ENCODE results near the gene AIM2. TPM values are rescaled to one million over a fixed set of nuclear protein-coding genes. Genes with fewer than 3 reads are reported as not detected.

Gene AIM2
- polyA plus RNA-seq, 1 experiment: not detected

DNA sequence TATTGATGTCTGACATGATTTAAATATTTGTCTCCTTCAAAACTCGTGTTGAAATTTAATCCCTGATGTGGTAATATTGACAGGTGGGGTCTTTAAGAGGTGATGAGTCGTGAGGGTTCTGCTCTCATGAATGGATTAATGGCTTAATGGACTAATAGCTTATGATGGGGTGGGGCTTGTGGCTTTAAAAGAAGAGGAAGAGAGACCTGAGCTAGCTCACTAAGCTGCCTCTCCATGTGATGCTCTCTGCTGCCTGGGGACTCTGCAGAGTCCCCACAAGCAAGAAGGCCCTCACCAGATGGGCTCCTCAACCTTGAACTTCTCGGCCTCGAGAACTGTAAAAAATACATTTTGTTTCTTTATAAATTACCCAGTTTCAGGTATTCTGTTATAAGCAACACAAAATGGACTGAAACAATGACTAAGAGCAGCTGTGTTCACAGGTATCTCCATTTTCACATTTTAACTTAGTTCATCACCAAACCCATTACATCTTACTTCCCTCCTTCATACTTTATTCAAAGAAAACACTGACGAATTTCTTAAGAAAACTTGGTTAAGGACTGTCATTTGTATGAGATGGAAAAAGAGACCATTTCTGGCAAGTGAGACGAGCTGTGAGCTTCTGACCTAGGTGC is 12.1 kb upstream of the AIM2 start:
- ChIA-PET POLR2A (interaction anchor here (0.6 kb wide), 1 partner anchor 78 kb away, joined by 4 read pairs; no protein-coding TSS in a partner anchor), CTCF (interaction anchor here (0.8 to 2.1 kb wide), 4 partner anchors 9 to 591 kb away, joined by 3 to 6 read pairs (median 3); no protein-coding TSS in a partner anchor)
- H3K36me3 ChIP-seq (ENCODE audit: control insufficient read depth, insufficient read depth, low read length): no peaks in the 10 kb centered on the region
- H3K27me3 ChIP-seq (ENCODE audit: control insufficient read depth, insufficient read depth, low read length): no peaks in the 10 kb centered on the region
- DNase-seq (ENCODE audit: low read depth): no peak
- TF ChIP-seq, protein P1, sequence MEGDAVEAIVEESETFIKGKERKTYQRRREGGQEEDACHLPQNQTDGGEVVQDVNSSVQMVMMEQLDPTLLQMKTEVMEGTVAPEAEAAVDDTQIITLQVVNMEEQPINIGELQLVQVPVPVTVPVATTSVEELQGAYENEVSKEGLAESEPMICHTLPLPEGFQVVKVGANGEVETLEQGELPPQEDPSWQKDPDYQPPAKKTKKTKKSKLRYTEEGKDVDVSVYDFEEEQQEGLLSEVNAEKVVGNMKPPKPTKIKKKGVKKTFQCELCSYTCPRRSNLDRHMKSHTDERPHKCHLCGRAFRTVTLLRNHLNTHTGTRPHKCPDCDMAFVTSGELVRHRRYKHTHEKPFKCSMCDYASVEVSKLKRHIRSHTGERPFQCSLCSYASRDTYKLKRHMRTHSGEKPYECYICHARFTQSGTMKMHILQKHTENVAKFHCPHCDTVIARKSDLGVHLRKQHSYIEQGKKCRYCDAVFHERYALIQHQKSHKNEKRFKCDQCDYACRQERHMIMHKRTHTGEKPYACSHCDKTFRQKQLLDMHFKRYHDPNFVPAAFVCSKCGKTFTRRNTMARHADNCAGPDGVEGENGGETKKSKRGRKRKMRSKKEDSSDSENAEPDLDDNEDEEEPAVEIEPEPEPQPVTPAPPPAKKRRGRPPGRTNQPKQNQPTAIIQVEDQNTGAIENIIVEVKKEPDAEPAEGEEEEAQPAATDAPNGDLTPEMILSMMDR (IDR thresholded peaks at IDR 0.05; ENCODE audit: insufficient read depth, low read depth, low read length): no peak
- no peak overlapping the region for H3K4me3 ChIP-seq (ENCODE audit: low read depth, low read length)

DNA sequence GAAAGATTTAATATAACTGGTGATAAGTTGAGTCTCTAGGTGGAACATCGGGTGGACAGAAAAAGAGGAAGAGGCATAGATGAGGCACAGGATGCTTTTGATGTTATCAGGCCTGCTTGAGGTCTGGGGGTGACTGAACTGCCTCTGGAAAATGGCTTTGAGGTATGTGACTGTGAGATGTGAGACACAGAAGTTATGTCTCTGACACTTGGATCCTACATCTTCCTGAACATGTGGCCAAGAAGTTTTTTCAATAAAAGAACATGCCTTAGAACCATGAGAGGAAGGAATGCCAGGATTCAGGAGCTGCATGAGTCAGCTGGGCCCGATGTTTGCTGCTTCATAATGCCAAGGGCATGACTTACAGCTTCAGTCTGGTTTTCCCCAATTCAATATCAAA is 11.5 kb upstream of the AIM2 start:
- ChIA-PET POLR2A (no interaction called here), CTCF (interaction anchor here (0.7 to 2.1 kb wide), 4 partner anchors 9 to 590 kb away, joined by 3 to 6 read pairs (median 3); no protein-coding TSS in a partner anchor)
- H3K27me3 ChIP-seq (ENCODE audit: control insufficient read depth, insufficient read depth, low read length): no peaks in the 10 kb centered on the region
- TF ChIP-seq, protein P1 (IDR thresholded peaks at IDR 0.05; ENCODE audit: insufficient read depth, low read depth, low read length): no peak
- DNase-seq (ENCODE audit: low read depth): peak; percentile 65
- no peaks in the 10 kb centered on the region for H3K36me3 ChIP-seq (ENCODE audit: control insufficient read depth, insufficient read depth, low read length)
- no peak overlapping the region for H3K4me3 ChIP-seq (ENCODE audit: low read depth, low read length)

DNA sequence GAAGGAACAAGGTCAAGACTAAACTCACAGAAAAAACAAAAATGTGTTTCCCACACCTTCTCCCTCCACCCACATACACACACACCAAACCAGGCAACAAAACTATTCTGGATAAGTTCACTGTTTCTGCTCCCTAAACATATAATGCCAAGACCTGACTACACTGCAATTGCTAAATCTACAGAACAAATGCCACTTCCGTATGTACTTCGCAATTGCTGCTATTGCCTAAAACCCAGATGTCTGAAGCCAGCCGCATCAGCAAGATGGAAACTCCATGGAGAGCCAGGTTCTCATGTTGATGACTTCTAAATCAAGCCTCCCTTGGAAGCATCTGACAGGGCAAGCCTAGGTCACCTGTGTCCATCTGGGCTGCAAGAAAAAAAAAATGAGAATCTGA is 8.3 kb upstream of the AIM2 start:
- Histone ChIP-seq H3K27me3 (ENCODE audit: control insufficient read depth, insufficient read depth, low read length) (peaks cover 2% of the 10 kb centered on the region; the same call in 1 of the 2 replicates), H3K36me3 (ENCODE audit: control insufficient read depth, insufficient read depth, low read length) (no peaks in the 10 kb centered on the region), H3K4me3 (ENCODE audit: low read depth, low read length) (no peak overlapping the region)
- TF ChIP-seq, protein P1 (IDR thresholded peaks at IDR 0.05; ENCODE audit: insufficient read depth, low read depth, low read length): no peak
- CTCF ChIA-PET: interaction anchor here (1.3 to 1.9 kb wide), 2 partner anchors 9 to 13 kb away, joined by 4 to 6 read pairs; partner anchors contain the start of gene AIM2
- POLR2A ChIA-PET: no interaction called here
- DNase-seq (ENCODE audit: low read depth): no peak

DNA sequence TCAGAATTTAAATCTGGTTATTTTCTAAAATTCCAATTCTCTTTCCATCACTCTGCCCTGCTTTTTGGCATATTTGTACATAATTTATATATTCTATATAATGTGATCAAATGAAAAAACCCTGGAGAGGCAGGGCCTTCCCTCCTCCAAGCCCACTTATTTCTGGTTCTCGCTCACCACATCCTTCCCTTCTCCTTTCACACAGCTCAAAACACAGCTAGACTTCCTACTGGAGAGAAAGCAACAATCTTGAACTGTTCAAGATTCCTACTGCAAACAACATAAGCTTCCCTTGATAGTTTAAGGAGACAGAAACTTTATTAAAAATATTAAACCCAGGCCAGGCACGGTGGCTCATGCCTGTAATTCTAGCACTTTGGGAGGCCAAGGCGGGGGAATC is 7.6 kb upstream of the AIM2 start:
- POLR2A ChIA-PET: no interaction called here
- Histone ChIP-seq H3K36me3 (ENCODE audit: control insufficient read depth, insufficient read depth, low read length) (no peaks in the 10 kb centered on the region), H3K4me3 (ENCODE audit: low read depth, low read length) (no peak overlapping the region), H3K27me3 (ENCODE audit: control insufficient read depth, insufficient read depth, low read length) (peaks cover 5% of the 10 kb centered on the region)
- TF ChIP-seq, protein P1 (IDR thresholded peaks at IDR 0.05; ENCODE audit: insufficient read depth, low read depth, low read length): no peak
- CTCF ChIA-PET: interaction anchor here (0.8 to 1.4 kb wide), 2 partner anchors 12 to 13 kb away, joined by 3 to 5 read pairs; no protein-coding TSS in a partner anchor
- no peak for DNase-seq (ENCODE audit: low read depth)

DNA sequence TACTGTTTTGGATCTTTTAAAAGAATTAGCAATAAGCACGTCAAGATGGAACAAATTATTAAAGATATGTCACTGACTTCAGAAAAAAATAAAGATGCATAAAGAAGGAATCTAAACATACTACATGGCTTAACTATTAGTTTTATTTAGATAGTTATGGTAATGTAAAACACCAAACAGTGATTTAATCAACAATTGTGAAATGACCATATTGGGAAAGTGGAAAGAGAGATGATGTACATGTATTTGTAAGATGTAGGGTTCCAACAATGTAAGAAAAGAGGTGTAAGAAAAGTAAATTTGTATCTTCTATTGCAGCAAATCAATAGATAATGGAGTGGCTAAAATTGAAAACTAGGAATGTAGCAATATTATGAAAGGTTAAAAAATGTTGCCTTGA is 6.4 kb upstream of the AIM2 start:
- ChIA-PET POLR2A (no interaction called here), CTCF (interaction anchor here (1.4 kb wide), 1 partner anchor 12 kb away, joined by 5 read pairs; no protein-coding TSS in a partner anchor)
- H3K4me3 ChIP-seq (ENCODE audit: low read depth, low read length): no peak overlapping the region
- H3K36me3 ChIP-seq (ENCODE audit: control insufficient read depth, insufficient read depth, low read length): no peaks in the 10 kb centered on the region
- no peak for DNase-seq (ENCODE audit: low read depth)
- TF ChIP-seq, protein P1 (IDR thresholded peaks at IDR 0.05; ENCODE audit: insufficient read depth, low read depth, low read length): no peak
- H3K27me3 ChIP-seq (ENCODE audit: control insufficient read depth, insufficient read depth, low read length): peaks cover 9% of the 10 kb centered on the region

Measured in BJ (cell line).